PC-3 (cell line): ENCODE data around the gene NKD2. TPM values are rescaled to one million over a fixed set of nuclear protein-coding genes. Genes with fewer than 3 reads are reported as not detected.

ENCODE experiments used
- ATAC-seq: fragments of 200-7000 bp; cut with Tn5 transposase; 2 replicates; pipeline ENCODE4 v1.9.1; 2020; ENCODE audit warnings: mild to moderate bottlenecking, moderate library complexity
- BruUV-seq: library from RNA; stranded (reverse); fragments of 400-500 nt; replicated peaks from 2 replicates; lab custom pipeline; 2021; lab: Mats Ljungman, UMichigan
- CTCF ChIA-PET: fragments of 300-600 bp; sonication (Branson Sonifier 250); formaldehyde crosslinking; loops from one replicate; lab custom pipeline; 2022; ENCODE audit warnings: antibody characterized with exemption; lab: Charles Lee
- POLR2A ChIA-PET: fragments of 300-600 bp; sonication (Branson Sonifier 250); formaldehyde crosslinking; loops from one replicate; lab custom pipeline; 2022; ENCODE audit warnings: antibody characterized with exemption; ENCODE audit not compliant: unreplicated experiment; lab: Charles Lee
- DNase-seq: peaks from one replicate; pipeline ENCODE4 v3.0.0-alpha.2; 2015
- H2AFZ ChIP-seq: fragments of 300-600 bp; sonication (generic); 2 replicates; pipeline ENCODE4 v1.6.0; 2016; ENCODE audit warnings: antibody characterized with exemption, low read length
- H3F3A ChIP-seq: fragments of 300-600 bp; sonication (generic); one replicate; pipeline ENCODE4 v1.6.0; 2017; ENCODE audit warnings: antibody characterized with exemption, low read length, control low read depth, mild to moderate bottlenecking; ENCODE audit not compliant: unreplicated experiment
- H3K27ac ChIP-seq: fragments of 300-600 bp; sonication (generic); 2 replicates; pipeline ENCODE4 v1.5.1; 2016; ENCODE audit warnings: mild to moderate bottlenecking, low read length
- H3K27me3 ChIP-seq: fragments of 300-600 bp; sonication (generic); 2 replicates; pipeline ENCODE4 v1.6.1; 2016; ENCODE audit warnings: low read length, mixed read lengths
- H3K36me3 ChIP-seq: fragments of 300-600 bp; sonication (generic); 2 replicates; pipeline ENCODE4 v1.6.1; 2016; ENCODE audit warnings: low read depth, mixed run types, low read length, mixed read lengths
- H3K4me1 ChIP-seq: fragments of 300-600 bp; sonication (generic); 2 replicates; pipeline ENCODE4 v1.5.1; 2016; ENCODE audit warnings: low read length; ENCODE audit not compliant: insufficient read depth
- H3K4me2 ChIP-seq: fragments of 300-600 bp; sonication (generic); 2 replicates; pipeline ENCODE4 v1.6.0; 2016; ENCODE audit warnings: low read length
- H3K4me3 ChIP-seq: fragments of 300-600 bp; sonication (generic); 2 replicates; pipeline ENCODE4 v1.5.1; 2016; ENCODE audit warnings: mild to moderate bottlenecking, low read length, mixed read lengths
- H3K79me2 ChIP-seq: fragments of 300-600 bp; sonication (generic); 2 replicates; pipeline ENCODE4 v1.6.1; 2017; ENCODE audit warnings: low read length, mixed read lengths
- H3K9ac ChIP-seq: fragments of 300-600 bp; sonication (generic); 2 replicates; pipeline ENCODE4 v1.6.0; 2016; ENCODE audit warnings: mild to moderate bottlenecking, low read length
- H3K9me2 ChIP-seq: fragments of 300-600 bp; sonication (generic); replicated peaks from 2 replicates; pipeline ENCODE4 v1.6.1; 2016; ENCODE audit warnings: mixed run types, low read length, mixed read lengths
- H3K9me3 ChIP-seq: fragments of 300-600 bp; sonication (generic); 2 replicates; pipeline ENCODE4 v1.6.1; 2016; ENCODE audit warnings: low read length, mixed read lengths
- H4K20me1 ChIP-seq: fragments of 300-600 bp; sonication (generic); 2 replicates; pipeline ENCODE4 v1.6.1; 2016; ENCODE audit warnings: low read length, mixed read lengths
- EZH2 ChIP-seq: fragments of 300-600 bp; sonication (generic); IDR thresholded peaks from one replicate; pipeline ENCODE4 v1.6.1; 2017; ENCODE audit warnings: antibody characterized with exemption, mild to moderate bottlenecking, low read length; ENCODE audit not compliant: unreplicated experiment
- EZH2phosphoT487 ChIP-seq: fragments of 300-600 bp; sonication (generic); IDR thresholded peaks from 2 replicates; pipeline ENCODE4 v1.6.1; 2018; ENCODE audit warnings: mild to moderate bottlenecking, antibody characterized with exemption, low read length, borderline replicate concordance
- intact Hi-C: fragments of 100-400 bp; cut with micrococcal nuclease; formaldehyde crosslinking; loops from 2 replicates; pipeline ENCODE4 v1.9.0; 2023
- total RNA-seq: library from RNA; depleted of rRNA; stranded (reverse); fragments of >200 nt; gene quantifications from 2 replicates; pipeline ENCODE4 v1.2.3, GENCODE V29; 2014
- TF ChIP-seq, protein P1 (sequence below): fragments of 300-600 bp; sonication (generic); conservative IDR thresholded peaks from 2 replicates; pipeline ENCODE4 v1.5.1; 2017; ENCODE audit warnings: antibody characterized with exemption, low read depth, mild to moderate bottlenecking, low read length

NKD2 gene
- total RNA-seq, 1 experiment from 2014 or later = 1.6 TPM

DNA sequence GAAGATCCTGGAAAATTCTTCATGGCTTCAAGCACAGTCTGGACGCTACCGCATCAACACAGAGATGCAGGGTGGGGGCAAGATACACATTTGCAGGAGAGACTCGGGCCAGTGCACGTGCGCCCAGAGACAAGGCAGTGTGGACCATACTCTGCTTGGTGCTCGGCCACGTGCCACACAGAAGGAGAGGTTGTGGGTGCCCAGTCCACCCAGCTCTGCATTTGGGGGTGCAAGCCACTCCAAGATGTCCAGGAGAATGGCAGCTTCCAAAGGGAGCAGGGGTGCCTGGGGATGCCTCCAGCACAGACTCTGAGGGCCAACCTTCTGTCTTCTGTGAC is 4.3 kb downstream of the NKD2 start:
- H3K9ac ChIP-seq = no peak overlapping the region
- H3F3A ChIP-seq = no peaks in the 10 kb centered on the region
- TF ChIP-seq EZH2phosphoT487 = no peak
- TF ChIP-seq, protein P1, sequence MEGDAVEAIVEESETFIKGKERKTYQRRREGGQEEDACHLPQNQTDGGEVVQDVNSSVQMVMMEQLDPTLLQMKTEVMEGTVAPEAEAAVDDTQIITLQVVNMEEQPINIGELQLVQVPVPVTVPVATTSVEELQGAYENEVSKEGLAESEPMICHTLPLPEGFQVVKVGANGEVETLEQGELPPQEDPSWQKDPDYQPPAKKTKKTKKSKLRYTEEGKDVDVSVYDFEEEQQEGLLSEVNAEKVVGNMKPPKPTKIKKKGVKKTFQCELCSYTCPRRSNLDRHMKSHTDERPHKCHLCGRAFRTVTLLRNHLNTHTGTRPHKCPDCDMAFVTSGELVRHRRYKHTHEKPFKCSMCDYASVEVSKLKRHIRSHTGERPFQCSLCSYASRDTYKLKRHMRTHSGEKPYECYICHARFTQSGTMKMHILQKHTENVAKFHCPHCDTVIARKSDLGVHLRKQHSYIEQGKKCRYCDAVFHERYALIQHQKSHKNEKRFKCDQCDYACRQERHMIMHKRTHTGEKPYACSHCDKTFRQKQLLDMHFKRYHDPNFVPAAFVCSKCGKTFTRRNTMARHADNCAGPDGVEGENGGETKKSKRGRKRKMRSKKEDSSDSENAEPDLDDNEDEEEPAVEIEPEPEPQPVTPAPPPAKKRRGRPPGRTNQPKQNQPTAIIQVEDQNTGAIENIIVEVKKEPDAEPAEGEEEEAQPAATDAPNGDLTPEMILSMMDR = no peak
- TF ChIP-seq EZH2 = no peak
- POLR2A ChIA-PET = no interaction called here
- H3K79me2 ChIP-seq = no peaks in the 10 kb centered on the region
- intact Hi-C loops = loop anchor here (5.0 kb wide), 1 partner anchor 91 kb away; no protein-coding TSS in a partner anchor
- H3K4me1 ChIP-seq = no peaks in the 10 kb centered on the region; the same call in 1 of the 2 replicates
- no peaks in the 10 kb centered on the region for H3K9me2 ChIP-seq
- H3K27me3 ChIP-seq = no peaks in the 10 kb centered on the region
- no peak overlapping the region for H3K4me2 ChIP-seq
- no TSS peak for BruUV-seq
- 0 out of 2 replicates have a peak, but pooled peaks cover 5% of the 10 kb centered on the region for H4K20me1 ChIP-seq
- CTCF ChIA-PET = interaction anchor here (0.6 kb wide), 1 partner anchor 111 kb away, joined by 3 read pairs; no protein-coding TSS in a partner anchor
- ATAC-seq (no peak), DNase-seq (no peak)
- H2AFZ ChIP-seq = no peak overlapping the region
- H3K4me3 ChIP-seq = no peak overlapping the region
- H3K9me3 ChIP-seq = no peaks in the 10 kb centered on the region
- no peaks in the 10 kb centered on the region for H3K36me3 ChIP-seq
- no peak overlapping the region for H3K27ac ChIP-seq

DNA sequence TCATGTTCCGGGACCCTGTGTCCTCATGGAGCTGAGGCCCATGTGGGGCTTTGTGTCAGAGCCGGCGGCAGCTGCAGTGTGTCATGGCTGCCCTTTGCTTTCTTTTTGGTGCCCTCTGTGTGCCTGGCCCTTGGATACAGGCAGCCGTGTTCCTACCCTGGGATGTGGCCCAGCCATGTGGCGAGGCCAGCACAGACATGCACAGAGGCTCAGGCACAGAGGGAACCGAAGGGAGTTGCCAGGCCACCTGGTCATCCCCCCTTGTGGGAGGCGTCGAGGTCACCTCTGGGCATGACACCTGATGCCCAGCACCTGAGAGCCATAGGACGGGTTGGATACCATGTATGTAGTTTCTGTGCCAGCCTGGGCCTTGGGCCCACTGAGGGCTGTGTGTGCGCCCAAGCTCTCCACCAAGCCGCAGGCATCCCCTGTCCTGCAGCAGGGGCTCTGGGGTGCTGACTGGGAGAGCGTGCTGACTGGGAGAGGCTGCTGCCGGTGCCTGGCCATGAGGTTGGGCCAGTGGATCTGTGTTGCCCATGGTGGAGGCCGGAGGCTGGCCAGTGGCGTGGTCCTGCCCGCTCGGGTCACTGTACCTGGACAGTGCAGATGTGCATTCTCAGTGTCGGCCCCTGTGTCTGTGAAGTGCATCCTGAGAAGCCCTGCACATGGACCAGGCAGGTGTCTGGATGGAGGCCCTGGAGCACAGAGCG is 4.8 kb downstream of the NKD2 start:
- H3F3A ChIP-seq = no peaks in the 10 kb centered on the region
- no peaks in the 10 kb centered on the region for H3K36me3 ChIP-seq
- H3K9ac ChIP-seq = no peak overlapping the region
- H3K9me2 ChIP-seq = no peaks in the 10 kb centered on the region
- H3K4me1 ChIP-seq = no peaks in the 10 kb centered on the region
- intact Hi-C loops = loop anchor here (5.0 kb wide), 1 partner anchor 91 kb away; no protein-coding TSS in a partner anchor
- no peak overlapping the region for H3K4me3 ChIP-seq
- CTCF ChIA-PET = interaction anchor here (0.6 kb wide), 1 partner anchor 110 kb away, joined by 3 read pairs; no protein-coding TSS in a partner anchor
- TF ChIP-seq, protein P1 = no peak
- TF ChIP-seq EZH2 = no peak
- TF ChIP-seq EZH2phosphoT487 = no peak
- ATAC-seq (no peak), DNase-seq (no peak)
- no peak overlapping the region for H2AFZ ChIP-seq
- 0 out of 2 replicates have a peak, but pooled peaks cover 5% of the 10 kb centered on the region for H4K20me1 ChIP-seq
- no peak overlapping the region for H3K27ac ChIP-seq
- POLR2A ChIA-PET = no interaction called here
- no TSS peak for BruUV-seq
- no peak overlapping the region for H3K4me2 ChIP-seq
- no peaks in the 10 kb centered on the region for H3K27me3 ChIP-seq
- no peaks in the 10 kb centered on the region for H3K79me2 ChIP-seq
- no peaks in the 10 kb centered on the region for H3K9me3 ChIP-seq

DNA sequence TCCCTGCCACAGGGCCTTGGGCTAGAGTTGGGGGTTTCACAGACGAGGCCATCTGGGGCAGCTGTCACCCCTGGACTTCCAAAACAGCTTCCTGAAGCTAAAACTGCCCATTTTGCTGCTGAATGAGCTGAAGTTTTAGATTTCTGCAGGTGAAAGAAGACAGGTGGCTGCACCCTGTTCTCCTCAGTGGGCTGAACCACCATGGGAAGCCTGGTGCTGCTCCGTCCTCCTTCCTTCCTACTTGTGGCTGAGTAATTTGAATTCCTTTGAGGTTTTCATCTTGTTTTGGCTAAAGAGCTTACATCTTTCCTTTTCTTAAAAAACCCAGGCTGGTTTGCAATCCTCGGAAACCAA is 5.3 kb downstream of the NKD2 start:
- Histone ChIP-seq H3F3A (no peaks in the 10 kb centered on the region), H3K27ac (no peak overlapping the region), H4K20me1 (0 out of 2 replicates have a peak, but pooled peaks cover 5% of the 10 kb centered on the region), H3K36me3 (no peaks in the 10 kb centered on the region), H2AFZ (no peak overlapping the region), H3K9me2 (no peaks in the 10 kb centered on the region), H3K4me3 (no peak overlapping the region), H3K79me2 (no peaks in the 10 kb centered on the region), H3K4me1 (no peaks in the 10 kb centered on the region), H3K27me3 (no peaks in the 10 kb centered on the region), H3K9me3 (no peaks in the 10 kb centered on the region), H3K4me2 (no peak overlapping the region), H3K9ac (no peak overlapping the region)
- ChIA-PET POLR2A (no interaction called here), CTCF (no interaction called here)
- no TSS peak for BruUV-seq
- DNase-seq = no peak
- TF ChIP-seq EZH2 = no peak
- TF ChIP-seq, protein P1 = no peak
- TF ChIP-seq EZH2phosphoT487 = no peak
- intact Hi-C loops = loop anchor here (5.0 kb wide), 1 partner anchor 92 kb away; no protein-coding TSS in a partner anchor
- no peak for ATAC-seq
